Measurements from ENCODE around the gene KRT5. TPM values are rescaled to one million over a fixed set of nuclear protein-coding genes. Genes with fewer than 3 reads are reported as not detected.

The KRT5 gene
- total and polyA plus RNA-seq, 2 of the 13 experiments (the other 11 are each of a cell fraction or from before 2014, with no cell fraction given) = 0.08 TPM; not detected in 1

DNA sequence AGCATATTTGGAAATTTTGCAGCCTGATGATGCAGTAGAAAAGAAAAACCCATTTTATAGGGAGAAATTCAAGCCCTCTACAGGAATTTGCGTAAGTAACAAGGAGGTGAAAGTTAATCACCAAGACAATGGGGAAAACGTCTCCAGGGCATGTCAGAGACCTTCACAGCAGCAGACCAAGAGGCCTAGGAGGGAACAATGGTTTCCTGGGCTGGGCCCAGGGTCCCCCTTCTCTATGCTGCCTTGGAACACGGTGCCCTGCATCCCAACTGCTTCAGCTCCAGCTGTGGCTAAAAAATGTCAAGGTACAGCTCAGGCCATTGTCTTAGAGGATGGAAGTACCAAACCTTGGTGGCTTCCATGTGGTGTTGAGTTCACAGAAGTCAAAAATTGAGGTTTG, 40.1 kb downstream of the KRT5 start:
- ATAC-seq = no peak
- 0% methylated on average over 3 of the region's 3 CpGs for WGBS (ENCODE audit: low lambda C conversion rate)
- no peak for FAIRE-seq
- Histone ChIP-seq H3K4me1 (ENCODE audit: insufficient read depth, low read length) (no peaks in the 10 kb centered on the region), H3K9me3 (ENCODE audit: low read length) (no peaks in the 10 kb centered on the region), H3K9ac (ENCODE audit: insufficient read depth, low read depth, low read length) (no peak overlapping the region), H3K4me2 (ENCODE audit: low read depth, low read length) (no peak overlapping the region), H4K20me1 (ENCODE audit: insufficient read depth, low read length) (no peaks in the 10 kb centered on the region), H3K27ac (ENCODE audit: extremely low read length, insufficient read depth, low read length) (no peak overlapping the region), H2AFZ (ENCODE audit: low read length) (no peak overlapping the region), H3K27me3 (ENCODE audit: control insufficient read depth in 1 of 2, insufficient read depth in 2 of 2, low read length in 2 of 2) (no peaks in the 10 kb centered on the region), H3K4me3 (replicated peaks in 1 of 3; ENCODE audit: insufficient read depth in 1 of 3, low read depth in 2 of 3, low read length in 3 of 3) (no peak overlapping the region), H3K36me3 (replicated peaks in 1 of 2; ENCODE audit: control insufficient read depth in 1 of 2, insufficient read depth in 2 of 2, low read length in 2 of 2) (no peaks in the 10 kb centered on the region), H3K79me2 (ENCODE audit: insufficient read depth, low read length) (no peaks in the 10 kb centered on the region)
- no TSS peak for BruUV-seq (replicated peaks)
- no peak for DNase-seq (ENCODE audit: low spot score)
- CTCF ChIA-PET (ENCODE audit: low intra/inter-chr PET ratio, low total read pairs) = no interaction called here
- POLR2A ChIA-PET = no interaction called here
- TF ChIP-seq GABPA (IDR thresholded peaks at IDR 0.05; ENCODE audit: low read depth, low read length) (no peak), GABPA (CRISPR knock-in tag; IDR thresholded peaks at IDR 0.05; ENCODE audit: low read depth) (no peak), ZNF775 (CRISPR knock-in tag; IDR thresholded peaks at IDR 0.05; ENCODE audit: borderline replicate concordance) (no peak), ZNF264 (CRISPR knock-in tag; IDR thresholded peaks at IDR 0.05) (no peak)
- intact Hi-C loops (cut with micrococcal nuclease; ENCODE audit: unreplicated experiment) (no loop called here), in situ Hi-C loops (cut with HindIII; ENCODE audit: extremely low pct_ligation_motif_present, low pct_unique_long_range_greater_than_20kb) (no loop called here)

DNA sequence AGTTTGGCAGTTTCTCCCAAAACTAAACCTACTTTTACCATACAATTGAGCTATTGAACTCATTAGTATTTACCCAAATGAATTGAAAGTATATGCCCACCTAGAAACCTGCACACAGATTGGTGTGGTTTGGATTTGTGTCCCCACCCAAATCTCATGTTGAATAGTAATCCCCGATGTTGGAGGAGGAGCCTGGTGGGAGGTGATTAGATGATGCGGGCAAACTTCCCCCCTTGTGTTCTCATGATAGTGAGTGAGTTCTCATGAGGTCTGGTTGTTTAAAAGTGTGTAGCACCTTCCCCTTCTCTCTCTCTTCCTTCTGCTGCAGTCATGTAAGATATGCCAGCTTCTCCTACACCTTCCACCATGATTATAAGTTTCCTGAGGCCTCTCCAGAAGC, 42.5 kb downstream of the KRT5 start:
- FAIRE-seq = no peak
- BruUV-seq (replicated peaks) = no TSS peak

More for the DNA sequence above, 42.5 kb downstream of the KRT5 start:
- TF ChIP-seq ZNF557 (CRISPR knock-in tag; IDR thresholded peaks at IDR 0.05) = no peak
- TF ChIP-seq, protein P1, sequence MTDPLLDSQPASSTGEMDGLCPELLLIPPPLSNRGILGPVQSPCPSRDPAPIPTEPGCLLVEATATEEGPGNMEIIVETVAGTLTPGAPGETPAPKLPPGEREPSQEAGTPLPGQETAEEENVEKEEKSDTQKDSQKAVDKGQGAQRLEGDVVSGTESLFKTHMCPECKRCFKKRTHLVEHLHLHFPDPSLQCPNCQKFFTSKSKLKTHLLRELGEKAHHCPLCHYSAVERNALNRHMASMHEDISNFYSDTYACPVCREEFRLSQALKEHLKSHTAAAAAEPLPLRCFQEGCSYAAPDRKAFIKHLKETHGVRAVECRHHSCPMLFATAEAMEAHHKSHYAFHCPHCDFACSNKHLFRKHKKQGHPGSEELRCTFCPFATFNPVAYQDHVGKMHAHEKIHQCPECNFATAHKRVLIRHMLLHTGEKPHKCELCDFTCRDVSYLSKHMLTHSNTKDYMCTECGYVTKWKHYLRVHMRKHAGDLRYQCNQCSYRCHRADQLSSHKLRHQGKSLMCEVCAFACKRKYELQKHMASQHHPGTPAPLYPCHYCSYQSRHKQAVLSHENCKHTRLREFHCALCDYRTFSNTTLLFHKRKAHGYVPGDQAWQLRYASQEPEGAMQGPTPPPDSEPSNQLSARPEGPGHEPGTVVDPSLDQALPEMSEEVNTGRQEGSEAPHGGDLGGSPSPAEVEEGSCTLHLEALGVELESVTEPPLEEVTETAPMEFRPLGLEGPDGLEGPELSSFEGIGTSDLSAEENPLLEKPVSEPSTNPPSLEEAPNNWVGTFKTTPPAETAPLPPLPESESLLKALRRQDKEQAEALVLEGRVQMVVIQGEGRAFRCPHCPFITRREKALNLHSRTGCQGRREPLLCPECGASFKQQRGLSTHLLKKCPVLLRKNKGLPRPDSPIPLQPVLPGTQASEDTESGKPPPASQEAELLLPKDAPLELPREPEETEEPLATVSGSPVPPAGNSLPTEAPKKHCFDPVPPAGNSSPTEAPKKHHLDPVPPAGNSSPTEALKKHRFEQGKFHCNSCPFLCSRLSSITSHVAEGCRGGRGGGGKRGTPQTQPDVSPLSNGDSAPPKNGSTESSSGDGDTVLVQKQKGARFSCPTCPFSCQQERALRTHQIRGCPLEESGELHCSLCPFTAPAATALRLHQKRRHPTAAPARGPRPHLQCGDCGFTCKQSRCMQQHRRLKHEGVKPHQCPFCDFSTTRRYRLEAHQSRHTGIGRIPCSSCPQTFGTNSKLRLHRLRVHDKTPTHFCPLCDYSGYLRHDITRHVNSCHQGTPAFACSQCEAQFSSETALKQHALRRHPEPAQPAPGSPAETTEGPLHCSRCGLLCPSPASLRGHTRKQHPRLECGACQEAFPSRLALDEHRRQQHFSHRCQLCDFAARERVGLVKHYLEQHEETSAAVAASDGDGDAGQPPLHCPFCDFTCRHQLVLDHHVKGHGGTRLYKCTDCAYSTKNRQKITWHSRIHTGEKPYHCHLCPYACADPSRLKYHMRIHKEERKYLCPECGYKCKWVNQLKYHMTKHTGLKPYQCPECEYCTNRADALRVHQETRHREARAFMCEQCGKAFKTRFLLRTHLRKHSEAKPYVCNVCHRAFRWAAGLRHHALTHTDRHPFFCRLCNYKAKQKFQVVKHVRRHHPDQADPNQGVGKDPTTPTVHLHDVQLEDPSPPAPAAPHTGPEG (CRISPR knock-in tag; IDR thresholded peaks at IDR 0.05) = no peak
- ChIA-PET POLR2A (no interaction called here), CTCF (ENCODE audit: low intra/inter-chr PET ratio, low total read pairs) (no interaction called here)
- WGBS (ENCODE audit: low lambda C conversion rate) = 44% methylated on average over 2 of the region's 2 CpGs
- H3K9me3 ChIP-seq (ENCODE audit: low read length) = no peaks in the 10 kb centered on the region
- H2AFZ ChIP-seq (ENCODE audit: low read length) = no peak overlapping the region
- H4K20me1 ChIP-seq (ENCODE audit: insufficient read depth, low read length) = no peaks in the 10 kb centered on the region
- in situ Hi-C loops (cut with HindIII; ENCODE audit: extremely low pct_ligation_motif_present, low pct_unique_long_range_greater_than_20kb) = no loop called here
- H3K4me3 ChIP-seq (replicated peaks in 1 of 3; ENCODE audit: insufficient read depth in 1 of 3, low read depth in 2 of 3, low read length in 3 of 3) = no peak overlapping the region
- no peaks in the 10 kb centered on the region for H3K79me2 ChIP-seq (ENCODE audit: insufficient read depth, low read length)
- DNase-seq (ENCODE audit: low spot score) = no peak
- H3K9ac ChIP-seq (ENCODE audit: insufficient read depth, low read depth, low read length) = no peak overlapping the region
- no peaks in the 10 kb centered on the region for H3K4me1 ChIP-seq (ENCODE audit: insufficient read depth, low read length)
- H3K27ac ChIP-seq (ENCODE audit: extremely low read length, insufficient read depth, low read length) = no peak overlapping the region
- no peaks in the 10 kb centered on the region for H3K27me3 ChIP-seq (ENCODE audit: control insufficient read depth in 1 of 2, insufficient read depth in 2 of 2, low read length in 2 of 2)
- no peak overlapping the region for H3K4me2 ChIP-seq (ENCODE audit: low read depth, low read length)
- no peaks in the 10 kb centered on the region for H3K36me3 ChIP-seq (replicated peaks in 1 of 2; ENCODE audit: control insufficient read depth in 1 of 2, insufficient read depth in 2 of 2, low read length in 2 of 2)
- ATAC-seq = no peak
- intact Hi-C loops (cut with micrococcal nuclease; ENCODE audit: unreplicated experiment) = no loop called here
